Astrocyte (in vitro differentiated cells and primary cell): ENCODE data around the gene CDK8.

ENCODE experiments used
- EZH2 ChIP-seq: IDR thresholded peaks from 2 replicates; pipeline ENCODE4 v1.6.1; 2012; ENCODE audit warnings: mild to moderate bottlenecking, low read length, inconsistent platforms; ENCODE audit not compliant: insufficient read depth
- TF ChIP-seq, protein P1 (sequence below): IDR thresholded peaks from 2 replicates; pipeline ENCODE4 v1.5.1; 2011; ENCODE audit warnings: low read depth, mild to moderate bottlenecking, inconsistent platforms, low read length, moderate library complexity; ENCODE audit not compliant: insufficient read depth

DNA sequence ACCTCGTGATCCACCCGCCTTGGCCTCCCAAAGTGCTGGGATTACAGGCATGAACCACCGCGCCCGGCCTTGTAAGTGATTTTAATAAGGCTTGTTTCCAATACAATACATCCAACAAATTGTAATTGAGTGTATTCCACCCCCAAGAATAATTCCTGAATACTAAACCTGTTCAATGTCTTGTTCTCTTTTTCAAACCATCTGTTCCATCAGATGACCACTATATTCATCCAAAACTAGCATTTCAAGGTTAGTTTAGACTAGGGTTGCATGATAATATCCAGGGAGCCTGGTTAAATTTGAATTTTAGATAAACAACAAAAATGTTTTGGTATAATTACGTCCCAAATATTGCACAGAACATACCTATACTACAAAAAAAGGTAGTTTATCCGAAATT, 168.1 kb downstream of the CDK8 start:
- TF ChIP-seq, protein P1, sequence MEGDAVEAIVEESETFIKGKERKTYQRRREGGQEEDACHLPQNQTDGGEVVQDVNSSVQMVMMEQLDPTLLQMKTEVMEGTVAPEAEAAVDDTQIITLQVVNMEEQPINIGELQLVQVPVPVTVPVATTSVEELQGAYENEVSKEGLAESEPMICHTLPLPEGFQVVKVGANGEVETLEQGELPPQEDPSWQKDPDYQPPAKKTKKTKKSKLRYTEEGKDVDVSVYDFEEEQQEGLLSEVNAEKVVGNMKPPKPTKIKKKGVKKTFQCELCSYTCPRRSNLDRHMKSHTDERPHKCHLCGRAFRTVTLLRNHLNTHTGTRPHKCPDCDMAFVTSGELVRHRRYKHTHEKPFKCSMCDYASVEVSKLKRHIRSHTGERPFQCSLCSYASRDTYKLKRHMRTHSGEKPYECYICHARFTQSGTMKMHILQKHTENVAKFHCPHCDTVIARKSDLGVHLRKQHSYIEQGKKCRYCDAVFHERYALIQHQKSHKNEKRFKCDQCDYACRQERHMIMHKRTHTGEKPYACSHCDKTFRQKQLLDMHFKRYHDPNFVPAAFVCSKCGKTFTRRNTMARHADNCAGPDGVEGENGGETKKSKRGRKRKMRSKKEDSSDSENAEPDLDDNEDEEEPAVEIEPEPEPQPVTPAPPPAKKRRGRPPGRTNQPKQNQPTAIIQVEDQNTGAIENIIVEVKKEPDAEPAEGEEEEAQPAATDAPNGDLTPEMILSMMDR: no peak
- TF ChIP-seq EZH2: no peak
